ENCODE results near the gene ROPN1B.
"Not testable (repeated sequence)": the region's sequence is repeated elsewhere in the genome, so short reads cannot be mapped to it uniquely, and the experiment has no call there.

ROPN1B gene

GRCh38 chr3:125958511-125959316 lies 10.3 kb upstream of the ROPN1B start:
- DNase-seq = no peak

- DNase-seq = no peak
These were observed 9.5 kb upstream of the ROPN1B start for GRCh38 chr3:125959317-125960065.

- no peak for DNase-seq
These were observed 8.9 kb upstream of the ROPN1B start for GRCh38 chr3:125960066-125960424.

GRCh38 chr3:125960456-125961288 lies 8.3 kb upstream of the ROPN1B start:
- DNase-seq = no peak

- DNase-seq = no peak
These were observed 7.7 kb upstream of the ROPN1B start for GRCh38 chr3:125961289-125961589.

- not testable (repeated sequence) for DNase-seq
These were observed 5.1 kb upstream of the ROPN1B start for GRCh38 chr3:125963834-125964233.

- DNase-seq = no peak
These were observed 3.5 kb upstream of the ROPN1B start for GRCh38 chr3:125965505-125965904.

- no peak for DNase-seq
These were observed 1.8 kb upstream of the ROPN1B start for GRCh38 chr3:125967156-125967555.

- DNase-seq = not testable (repeated sequence)
These were observed 857 bp upstream of the ROPN1B start for GRCh38 chr3:125968121-125968520.

- not testable (repeated sequence) for DNase-seq
These were observed 3.3 kb downstream of the ROPN1B start for GRCh38 chr3:125971997-125972944.

- not testable (repeated sequence) for DNase-seq
These were observed 6.4 kb downstream of the ROPN1B start for GRCh38 chr3:125975245-125976002.

GRCh38 chr3:125976003-125976390 lies 7.0 kb downstream of the ROPN1B start:
- not testable (repeated sequence) for DNase-seq

- DNase-seq = not testable (repeated sequence)
These were observed 8.1 kb downstream of the ROPN1B start for GRCh38 chr3:125977104-125977503.

- DNase-seq = not testable (repeated sequence)
These were observed 16.0 kb downstream of the ROPN1B start for GRCh38 chr3:125984951-125985350.

GRCh38 chr3:125990253-125990970 lies 21.4 kb downstream of the ROPN1B start:
- no peak for DNase-seq

- DNase-seq = not testable (repeated sequence)
These were observed 27.8 kb downstream of the ROPN1B start for GRCh38 chr3:125996751-125997150.

GRCh38 chr3:126002189-126002588 lies 33.2 kb downstream of the ROPN1B start:
- DNase-seq = no peak

GRCh38 chr3:126003447-126004190 lies 34.6 kb downstream of the ROPN1B start:
- DNase-seq = no peak

GRCh38 chr3:126004217-126004616 lies 35.2 kb downstream of the ROPN1B start:
- DNase-seq = no peak

GRCh38 chr3:126004692-126005091 lies 35.7 kb downstream of the ROPN1B start:
- DNase-seq = no peak
